Keratinocyte (primary cell): ENCODE results near the gene TENM3. TPM values are rescaled to one million over a fixed set of nuclear protein-coding genes. Genes with fewer than 3 reads are reported as not detected.
A peak's percentile ranks its signal among the peaks of the same experiment; 100 is the strongest.

Experiments used
- DNase-seq: peaks from one replicate; pipeline ENCODE4 v3.0.0-alpha.2; 2011; ENCODE audit warnings: low read depth, missing footprints, low spot score
- FAIRE-seq: peaks from 2 replicates; lab custom pipeline; 2011; peaks lifted over from hg19 to GRCh38; lab: Jason Lieb, UNC
- H2AFZ ChIP-seq: 2 replicates; pipeline ENCODE4 v1.6.0; 2012; ENCODE audit warnings: low read length, control low read depth, inconsistent platforms; ENCODE audit not compliant: control insufficient read depth
- H3K27ac ChIP-seq: 2 replicates; pipeline ENCODE4 v1.5.1; 2011; ENCODE audit warnings: low read length; ENCODE audit not compliant: control insufficient read depth, insufficient read depth
- H3K27me3 ChIP-seq: 3 replicates; pipeline ENCODE4 v1.6.0; 2011; ENCODE audit warnings: low read length; ENCODE audit not compliant: control insufficient read depth, insufficient read depth; ENCODE audit errors: extremely low read depth
- H3K36me3 ChIP-seq, 2 experiments: 2 replicates in 1 of 2; 3 replicates in 1 of 2; pipeline ENCODE4 v1.5.1; 2011; ENCODE audit warnings: low read length in 2 of 2, mild to moderate bottlenecking in 1 of 2; ENCODE audit not compliant: control insufficient read depth in 2 of 2, insufficient read depth in 2 of 2; ENCODE audit errors: extremely low read depth in 1 of 2
- H3K4me1 ChIP-seq: 3 replicates; pipeline ENCODE4 v1.5.1; 2011; ENCODE audit warnings: low read length; ENCODE audit not compliant: control insufficient read depth, insufficient read depth; ENCODE audit errors: extremely low read depth
- H3K4me2 ChIP-seq: 3 replicates; pipeline ENCODE4 v1.6.0; 2011; ENCODE audit warnings: low read depth, low read length; ENCODE audit not compliant: control insufficient read depth, insufficient read depth; ENCODE audit errors: extremely low read depth
- H3K4me3 ChIP-seq, 3 experiments: fragments of 200-600 bp in 1 of 3; sonication (generic) in 1 of 3; 2 replicates in 2 of 3; 3 replicates in 1 of 3; pipeline ENCODE4 v1.5.1; 2011 to 2016; ENCODE audit warnings: low read length in 3 of 3, mild to moderate bottlenecking in 3 of 3, control low read depth in 2 of 3, inconsistent platforms in 1 of 3, low read depth in 1 of 3, mixed read lengths in 1 of 3, mixed run types in 1 of 3, moderate library complexity in 1 of 3; ENCODE audit not compliant: control insufficient read depth in 2 of 3, insufficient read depth in 2 of 3; ENCODE audit errors: extremely low read depth in 1 of 3
- H3K79me2 ChIP-seq: 2 replicates; pipeline ENCODE4 v1.6.0; 2012; ENCODE audit warnings: low read length; ENCODE audit not compliant: control insufficient read depth, insufficient read depth
- H3K9ac ChIP-seq: 3 replicates; pipeline ENCODE4 v1.6.0; 2011; ENCODE audit warnings: low read length; ENCODE audit not compliant: control insufficient read depth, insufficient read depth; ENCODE audit errors: extremely low read depth
- H3K9me1 ChIP-seq: 3 replicates; pipeline ENCODE4 v1.6.0; 2011; ENCODE audit warnings: low read length; ENCODE audit not compliant: control insufficient read depth, insufficient read depth; ENCODE audit errors: extremely low read depth
- H3K9me3 ChIP-seq: 2 replicates; pipeline ENCODE4 v1.5.1; 2012; ENCODE audit warnings: low read depth, low read length; ENCODE audit not compliant: control insufficient read depth
- H4K20me1 ChIP-seq: 3 replicates; pipeline ENCODE4 v1.6.0; 2011; ENCODE audit warnings: low read length; ENCODE audit not compliant: control insufficient read depth, insufficient read depth; ENCODE audit errors: extremely low read depth
- EZH2 ChIP-seq: IDR thresholded peaks from one replicate; pipeline ENCODE4 v1.6.1; 2012; ENCODE audit warnings: inconsistent platforms, mild to moderate bottlenecking, low read length, moderate library complexity
- dilution Hi-C: fragments of 300-500 bp; cut with MboI; formaldehyde crosslinking; loops from one replicate; pipeline ENCODE4 v1.7.0; 2020; ENCODE audit warnings: low sequenced_read_pairs; ENCODE audit not compliant: extremely low pct_ligation_motif_present
- polyA plus RNA-seq, 5 experiments: library from polyadenylated mRNA; depleted of rRNA in 3 of 5; stranded (reverse) in 3 of 5; stranded (forward) in 1 of 5; unstranded in 1 of 5; fragments of >200 nt; gene quantifications; 1 replicate in 1 of 5; 2 replicates in 3 of 5; 3 replicates in 1 of 5; pipeline versions ENCODE4 v1.2.1 to v1.2.3, GENCODE V29; 2011 to 2012; ENCODE audit warnings: missing spikeins in 2 of 5, low read depth in 1 of 5, low replicate concordance in 1 of 5
- TF ChIP-seq, protein P1 (sequence below), 3 experiments: IDR thresholded peaks in 1 of 3; conservative IDR thresholded peaks in 1 of 3; optimal IDR thresholded peaks in 1 of 3; 2 replicates in 2 of 3; 3 replicates in 1 of 3; pipeline versions ENCODE3 to v1.5.1; 2011; ENCODE audit warnings: low read length in 3 of 3, mild to moderate bottlenecking in 3 of 3, moderate library complexity in 2 of 3, control low read depth in 1 of 3, inconsistent platforms in 1 of 3; ENCODE audit not compliant: insufficient read depth in 2 of 3; ENCODE audit errors: extremely low read depth in 1 of 3

Gene TENM3
- polyA plus RNA-seq, 1 donor (not counting 4 experiments of a cell fraction or from before 2014, with no cell fraction given): 17.0 TPM

- TF ChIP-seq, protein P1, sequence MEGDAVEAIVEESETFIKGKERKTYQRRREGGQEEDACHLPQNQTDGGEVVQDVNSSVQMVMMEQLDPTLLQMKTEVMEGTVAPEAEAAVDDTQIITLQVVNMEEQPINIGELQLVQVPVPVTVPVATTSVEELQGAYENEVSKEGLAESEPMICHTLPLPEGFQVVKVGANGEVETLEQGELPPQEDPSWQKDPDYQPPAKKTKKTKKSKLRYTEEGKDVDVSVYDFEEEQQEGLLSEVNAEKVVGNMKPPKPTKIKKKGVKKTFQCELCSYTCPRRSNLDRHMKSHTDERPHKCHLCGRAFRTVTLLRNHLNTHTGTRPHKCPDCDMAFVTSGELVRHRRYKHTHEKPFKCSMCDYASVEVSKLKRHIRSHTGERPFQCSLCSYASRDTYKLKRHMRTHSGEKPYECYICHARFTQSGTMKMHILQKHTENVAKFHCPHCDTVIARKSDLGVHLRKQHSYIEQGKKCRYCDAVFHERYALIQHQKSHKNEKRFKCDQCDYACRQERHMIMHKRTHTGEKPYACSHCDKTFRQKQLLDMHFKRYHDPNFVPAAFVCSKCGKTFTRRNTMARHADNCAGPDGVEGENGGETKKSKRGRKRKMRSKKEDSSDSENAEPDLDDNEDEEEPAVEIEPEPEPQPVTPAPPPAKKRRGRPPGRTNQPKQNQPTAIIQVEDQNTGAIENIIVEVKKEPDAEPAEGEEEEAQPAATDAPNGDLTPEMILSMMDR (optimal IDR thresholded peaks at IDR 0.05 in 1 of 3, IDR thresholded peaks at IDR 0.05 in 1 of 3, conservative IDR thresholded peaks at IDR 0.05 in 1 of 3; ENCODE audit: extremely low read depth in 1 of 3, insufficient read depth in 2 of 3, low read length in 3 of 3): no peak
- no peak for TF ChIP-seq EZH2
- H3K36me3 ChIP-seq: peaks cover 2 to 3% of the 10 kb centered on the region in 2 experiments
- no peak overlapping the region for H3K4me3 ChIP-seq
- no peaks in the 10 kb centered on the region for H3K79me2 ChIP-seq
- no peak for DNase-seq
- peaks cover 3% of the 10 kb centered on the region for H3K4me1 ChIP-seq
- H2AFZ ChIP-seq: no peak overlapping the region
- H3K27ac ChIP-seq: no peak overlapping the region
- FAIRE-seq: no peak
- H3K4me2 ChIP-seq: no peak overlapping the region
- H3K9me3 ChIP-seq: no peaks in the 10 kb centered on the region
- no peak overlapping the region for H3K9ac ChIP-seq
- H3K27me3 ChIP-seq: no peaks in the 10 kb centered on the region
- H3K9me1 ChIP-seq: no peaks in the 10 kb centered on the region
- dilution Hi-C loops: no loop called here
- no peaks in the 10 kb centered on the region for H4K20me1 ChIP-seq
These were observed 15.3 kb downstream of the TENM3 start for GRCh38 chr4:182258441-182259000.

GRCh38 chr4:182261651-182262223, 18.5 kb downstream of the TENM3 start:
- peaks cover 2 to 3% of the 10 kb centered on the region in 2 experiments for H3K36me3 ChIP-seq
- dilution Hi-C loops: no loop called here
- H3K79me2 ChIP-seq: no peaks in the 10 kb centered on the region
- no peaks in the 10 kb centered on the region for H3K9me3 ChIP-seq
- no peaks in the 10 kb centered on the region for H3K27me3 ChIP-seq
- H3K4me2 ChIP-seq: no peak overlapping the region
- no peak for TF ChIP-seq EZH2
- TF ChIP-seq, protein P1 (optimal IDR thresholded peaks at IDR 0.05 in 1 of 3, IDR thresholded peaks at IDR 0.05 in 1 of 3, conservative IDR thresholded peaks at IDR 0.05 in 1 of 3; ENCODE audit: extremely low read depth in 1 of 3, insufficient read depth in 2 of 3, low read length in 3 of 3): no peak
- H4K20me1 ChIP-seq: no peaks in the 10 kb centered on the region
- H3K4me1 ChIP-seq: peaks cover 3% of the 10 kb centered on the region
- no peak overlapping the region for H3K27ac ChIP-seq
- H3K9ac ChIP-seq: no peak overlapping the region
- FAIRE-seq (peak; percentile 46), DNase-seq (no peak)
- H2AFZ ChIP-seq: no peak overlapping the region
- no peak overlapping the region for H3K4me3 ChIP-seq
- H3K9me1 ChIP-seq: no peaks in the 10 kb centered on the region
